Osteoblast (primary cell): Measurements from ENCODE around the gene CHD6. TPM values are rescaled to one million over a fixed set of nuclear protein-coding genes. Genes with fewer than 3 reads are reported as not detected.

ENCODE experiments used
- DNase-seq: peaks from one replicate; pipeline ENCODE4 v3.0.0; 2011; ENCODE audit warnings: low spot score, mixed read lengths; ENCODE audit not compliant: insufficient read length; ENCODE audit errors: missing footprints
- H2AFZ ChIP-seq: 2 replicates; pipeline ENCODE4 v1.6.0; 2011; ENCODE audit warnings: mild to moderate bottlenecking, low read length
- H3K27ac ChIP-seq: 2 replicates; pipeline ENCODE4 v1.5.1; 2011; ENCODE audit warnings: mild to moderate bottlenecking, low read depth, low read length, moderate library complexity
- H3K27me3 ChIP-seq: 2 replicates; pipeline ENCODE4 v1.6.0; 2012; ENCODE audit warnings: mild to moderate bottlenecking, control low read depth, inconsistent platforms, low read length, moderate library complexity; ENCODE audit not compliant: insufficient read depth
- H3K36me3 ChIP-seq: 2 replicates; pipeline ENCODE4 v1.5.1; 2011; ENCODE audit warnings: mild to moderate bottlenecking, low read length, control low read depth, moderate library complexity; ENCODE audit not compliant: insufficient read depth
- H3K4me1 ChIP-seq: 2 replicates; pipeline ENCODE4 v1.5.1; 2011; ENCODE audit warnings: mild to moderate bottlenecking, low read length, control low read depth, moderate library complexity; ENCODE audit not compliant: insufficient read depth
- H3K4me2 ChIP-seq: 2 replicates; pipeline ENCODE4 v1.6.0; 2011; ENCODE audit warnings: mild to moderate bottlenecking, low read length; ENCODE audit not compliant: insufficient read depth
- H3K4me3 ChIP-seq: fragments of 200-600 bp; sonication (generic); 3 replicates; pipeline ENCODE4 v1.5.1; 2012; ENCODE audit warnings: mild to moderate bottlenecking, low read length, inconsistent platforms; ENCODE audit not compliant: insufficient read depth
- H3K79me2 ChIP-seq: 2 replicates; pipeline ENCODE4 v1.6.0; 2012; ENCODE audit warnings: mild to moderate bottlenecking, low read length, control low read depth, inconsistent platforms; ENCODE audit not compliant: insufficient read depth
- H3K9me3 ChIP-seq: 2 replicates; pipeline ENCODE4 v1.5.1; 2011; ENCODE audit warnings: low read depth, low read length, control low read depth
- H4K20me1 ChIP-seq: 2 replicates; pipeline ENCODE4 v1.6.0; 2012; ENCODE audit warnings: mild to moderate bottlenecking, low read length, control low read depth; ENCODE audit not compliant: insufficient read depth
- total RNA-seq: library from RNA; depleted of rRNA; stranded (reverse); fragments of >200 nt; gene quantifications from 2 replicates; pipeline ENCODE4 v1.2.3, GENCODE V29; 2012
- TF ChIP-seq, protein P1 (sequence below): IDR thresholded peaks from 2 replicates; pipeline ENCODE4 v1.5.1; 2011; ENCODE audit warnings: mild to moderate bottlenecking, low read depth, low read length, moderate library complexity; ENCODE audit errors: extremely low read depth

CHD6 gene
- total RNA-seq, 1 donor, result 32.2 TPM

DNA sequence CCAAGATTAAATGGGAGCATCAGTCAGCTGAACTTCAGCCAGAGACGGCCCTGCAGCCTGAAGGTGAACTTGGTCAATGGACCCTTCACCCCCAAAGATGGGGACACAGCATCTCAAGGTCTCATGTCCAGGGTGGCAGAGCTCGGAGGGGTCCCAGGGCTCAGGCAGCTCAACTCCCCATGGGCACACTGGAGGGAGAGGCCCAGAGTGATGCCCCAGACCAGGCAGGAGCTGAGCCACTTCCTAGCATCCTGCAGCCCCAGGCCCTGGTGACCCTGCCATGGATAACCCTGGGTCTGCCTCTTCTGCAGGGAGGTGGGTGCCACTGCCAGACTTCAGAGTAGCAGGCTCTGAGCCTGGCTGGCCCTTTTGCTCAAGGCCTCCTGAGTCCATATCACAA, 224.1 kb downstream of the CHD6 start:
- no peaks in the 10 kb centered on the region for H3K36me3 ChIP-seq
- no peaks in the 10 kb centered on the region for H4K20me1 ChIP-seq
- H3K79me2 ChIP-seq, result no peaks in the 10 kb centered on the region
- H2AFZ ChIP-seq, result no peak overlapping the region
- DNase-seq, result no peak
- TF ChIP-seq, protein P1, sequence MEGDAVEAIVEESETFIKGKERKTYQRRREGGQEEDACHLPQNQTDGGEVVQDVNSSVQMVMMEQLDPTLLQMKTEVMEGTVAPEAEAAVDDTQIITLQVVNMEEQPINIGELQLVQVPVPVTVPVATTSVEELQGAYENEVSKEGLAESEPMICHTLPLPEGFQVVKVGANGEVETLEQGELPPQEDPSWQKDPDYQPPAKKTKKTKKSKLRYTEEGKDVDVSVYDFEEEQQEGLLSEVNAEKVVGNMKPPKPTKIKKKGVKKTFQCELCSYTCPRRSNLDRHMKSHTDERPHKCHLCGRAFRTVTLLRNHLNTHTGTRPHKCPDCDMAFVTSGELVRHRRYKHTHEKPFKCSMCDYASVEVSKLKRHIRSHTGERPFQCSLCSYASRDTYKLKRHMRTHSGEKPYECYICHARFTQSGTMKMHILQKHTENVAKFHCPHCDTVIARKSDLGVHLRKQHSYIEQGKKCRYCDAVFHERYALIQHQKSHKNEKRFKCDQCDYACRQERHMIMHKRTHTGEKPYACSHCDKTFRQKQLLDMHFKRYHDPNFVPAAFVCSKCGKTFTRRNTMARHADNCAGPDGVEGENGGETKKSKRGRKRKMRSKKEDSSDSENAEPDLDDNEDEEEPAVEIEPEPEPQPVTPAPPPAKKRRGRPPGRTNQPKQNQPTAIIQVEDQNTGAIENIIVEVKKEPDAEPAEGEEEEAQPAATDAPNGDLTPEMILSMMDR, result no peak
- no peak overlapping the region for H3K4me3 ChIP-seq
- no peak overlapping the region for H3K4me2 ChIP-seq
- H3K4me1 ChIP-seq, result no peaks in the 10 kb centered on the region
- H3K27me3 ChIP-seq, result no peaks in the 10 kb centered on the region
- no peak overlapping the region for H3K27ac ChIP-seq
- H3K9me3 ChIP-seq, result no peaks in the 10 kb centered on the region

DNA sequence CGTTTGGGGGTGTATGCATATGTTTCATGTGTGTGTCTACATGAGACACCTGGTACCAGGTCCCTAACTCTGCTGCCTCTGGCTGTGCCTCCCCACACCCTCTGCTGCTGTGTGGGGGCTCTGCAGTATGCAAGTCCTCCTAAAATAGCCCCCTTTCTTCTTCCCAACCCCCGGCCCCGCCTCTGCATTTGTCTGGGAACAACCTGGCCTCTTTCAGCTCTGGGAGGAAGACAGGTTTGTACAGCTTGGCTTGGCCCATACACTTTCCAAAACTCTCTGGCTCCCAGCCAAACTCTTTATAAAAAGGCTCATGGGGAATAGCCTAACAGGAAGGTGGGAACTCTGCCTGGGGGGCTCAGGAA, 224.5 kb downstream of the CHD6 start:
- no peaks in the 10 kb centered on the region for H3K79me2 ChIP-seq
- H3K27ac ChIP-seq, result no peak overlapping the region
- no peaks in the 10 kb centered on the region for H3K4me1 ChIP-seq
- H4K20me1 ChIP-seq, result no peaks in the 10 kb centered on the region
- no peaks in the 10 kb centered on the region for H3K27me3 ChIP-seq
- no peak overlapping the region for H3K4me3 ChIP-seq
- no peaks in the 10 kb centered on the region for H3K36me3 ChIP-seq
- no peaks in the 10 kb centered on the region for H3K9me3 ChIP-seq
- TF ChIP-seq, protein P1, result no peak
- H3K4me2 ChIP-seq, result no peak overlapping the region
- no peak overlapping the region for H2AFZ ChIP-seq
- no peak for DNase-seq

DNA sequence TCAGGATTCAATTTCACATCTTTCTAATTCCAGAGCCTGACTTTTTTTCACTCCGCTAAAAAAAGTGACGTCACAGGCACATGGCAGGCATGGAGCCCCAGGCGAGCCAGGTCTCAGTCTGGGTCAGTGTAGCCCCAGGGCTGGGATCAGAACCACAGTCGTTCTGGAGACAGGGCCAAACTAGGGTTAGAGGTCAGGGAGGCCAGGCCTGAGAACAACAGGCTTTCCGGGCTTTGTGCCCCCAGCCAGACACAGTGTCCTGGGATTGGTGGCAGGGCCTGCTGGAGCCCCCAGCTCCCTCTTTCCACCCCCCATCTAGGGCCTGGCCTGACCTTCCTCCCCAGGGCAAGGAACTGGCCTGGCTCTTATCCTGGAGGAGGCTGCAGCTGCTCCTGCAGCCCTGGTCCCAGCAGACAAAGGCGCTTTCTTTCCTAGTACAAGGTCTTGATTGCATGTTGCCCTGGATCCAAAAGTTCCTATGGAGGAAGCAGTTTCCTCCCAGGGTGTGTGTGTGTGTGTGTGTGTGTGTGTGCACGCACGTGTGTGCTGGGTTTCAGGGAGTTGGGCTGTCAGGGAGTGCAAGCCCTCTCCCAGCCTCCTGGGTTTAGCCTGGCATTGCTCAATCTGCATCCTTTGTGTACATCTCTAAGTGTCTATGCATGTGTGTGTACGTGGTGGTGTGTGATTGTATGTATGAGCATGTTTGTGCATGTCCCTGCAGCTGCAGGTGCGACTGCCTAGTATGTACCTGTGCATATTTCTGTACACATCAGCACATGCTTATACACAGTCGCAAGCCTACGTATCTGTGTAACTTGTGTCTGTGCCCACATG, 225.1 kb downstream of the CHD6 start:
- TF ChIP-seq, protein P1, result no peak
- Histone ChIP-seq H3K4me1 (no peaks in the 10 kb centered on the region), H3K9me3 (no peaks in the 10 kb centered on the region), H3K27ac (no peak overlapping the region), H3K79me2 (no peaks in the 10 kb centered on the region), H2AFZ (no peak overlapping the region), H3K27me3 (no peaks in the 10 kb centered on the region), H3K4me2 (no peak overlapping the region), H3K36me3 (no peaks in the 10 kb centered on the region), H3K4me3 (no peak overlapping the region), H4K20me1 (no peaks in the 10 kb centered on the region)
- DNase-seq, result peak; percentile 38

DNA sequence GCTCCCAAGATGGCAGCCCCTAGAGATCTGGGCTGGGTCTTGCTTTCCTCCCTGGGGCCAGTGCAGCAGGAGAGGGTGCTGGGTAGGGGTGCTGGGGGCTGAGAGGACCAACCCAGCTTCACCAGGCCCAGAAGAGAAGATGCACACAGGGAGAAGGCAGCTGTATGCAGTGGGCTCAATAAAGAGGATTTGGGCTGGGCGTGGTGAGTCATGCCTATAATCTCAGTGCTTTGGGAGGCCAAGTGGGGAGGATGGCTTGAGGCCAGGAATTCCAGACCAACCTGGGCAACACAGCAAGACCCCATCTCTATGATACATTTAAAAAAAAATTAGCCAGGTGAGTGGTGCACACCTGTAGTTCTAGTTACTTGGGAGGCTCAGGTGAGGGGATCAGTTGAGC, 225.9 kb downstream of the CHD6 start:
- no peaks in the 10 kb centered on the region for H3K36me3 ChIP-seq
- no peak for DNase-seq
- H3K4me1 ChIP-seq, result no peaks in the 10 kb centered on the region
- no peak overlapping the region for H3K4me2 ChIP-seq
- H4K20me1 ChIP-seq, result no peaks in the 10 kb centered on the region
- H3K27me3 ChIP-seq, result no peaks in the 10 kb centered on the region
- no peak overlapping the region for H3K27ac ChIP-seq
- TF ChIP-seq, protein P1, result no peak
- H3K4me3 ChIP-seq, result no peak overlapping the region
- H3K9me3 ChIP-seq, result no peaks in the 10 kb centered on the region
- no peak overlapping the region for H2AFZ ChIP-seq
- H3K79me2 ChIP-seq, result no peaks in the 10 kb centered on the region
